Common myeloid progenitor, CD34-positive (primary cell): ENCODE measurements around the gene ERMARD.

Experiments used
- CTCF ChIA-PET: fragments of 350-600 bp; sonication (Branson Sonifier 250); formaldehyde crosslinking; loops from one replicate; lab custom pipeline; 2021; ENCODE audit warnings: antibody characterized with exemption; lab: Charles Lee
- POLR2A ChIA-PET: fragments of 350-600 bp; sonication (Branson Sonifier 250); formaldehyde crosslinking; loops from one replicate; lab custom pipeline; 2021; ENCODE audit warnings: antibody characterized with exemption; lab: Charles Lee
- DNase-seq, 3 donors: peaks; one replicate each; pipeline versions ENCODE4 v3.0.0 to v3.0.0-alpha.2; 2013
- H3K27ac ChIP-seq, 2 experiments: 1 replicate in 1 of 2; 2 replicates in 1 of 2; pipeline ENCODE4 v1.7.0; 2013; ENCODE audit warnings: inconsistent platforms in 2 of 2, low read length in 2 of 2, mild to moderate bottlenecking in 2 of 2, low read depth in 1 of 2, moderate library complexity in 1 of 2; ENCODE audit not compliant: severe bottlenecking in 2 of 2, insufficient read depth in 1 of 2, poor library complexity in 1 of 2
- H3K27me3 ChIP-seq, 5 experiments: replicated peaks in 2 of 5; 1 replicate in 3 of 5; 2 replicates in 2 of 5; pipeline versions ENCODE4 v1.6.1 to v1.7.0; 2013; ENCODE audit warnings: low read length in 4 of 5, mild to moderate bottlenecking in 2 of 5, moderate library complexity in 2 of 5, inconsistent platforms in 1 of 5; ENCODE audit not compliant: insufficient read depth in 5 of 5, control insufficient read depth in 4 of 5
- H3K36me3 ChIP-seq, 4 experiments: 1 replicate in 2 of 4; 2 replicates in 2 of 4; pipeline versions ENCODE4 v1.6.1 to v1.7.0; 2013; ENCODE audit warnings: low read length in 3 of 4, control low read depth in 1 of 4, mild to moderate bottlenecking in 1 of 4; ENCODE audit not compliant: control insufficient read depth in 4 of 4, insufficient read depth in 4 of 4
- H3K4me1 ChIP-seq, 4 experiments: 1 replicate in 3 of 4; 2 replicates in 1 of 4; pipeline versions ENCODE4 v1.6.1 to v1.7.1; 2013; ENCODE audit warnings: low read length in 3 of 4, mild to moderate bottlenecking in 3 of 4, control low read depth in 1 of 4, inconsistent platforms in 1 of 4, moderate library complexity in 1 of 4; ENCODE audit not compliant: control insufficient read depth in 4 of 4, insufficient read depth in 4 of 4; ENCODE audit errors: control extremely low read depth in 1 of 4
- H3K4me3 ChIP-seq, 7 experiments: 1 replicate in 4 of 7; 2 replicates in 3 of 7; pipeline versions ENCODE4 v1.5.1 to v1.7.0; 2013; ENCODE audit warnings: mild to moderate bottlenecking in 7 of 7, low read length in 6 of 7, moderate library complexity in 6 of 7, inconsistent platforms in 2 of 7, low read depth in 2 of 7, control low read depth in 1 of 7; ENCODE audit not compliant: insufficient read depth in 4 of 7, control insufficient read depth in 1 of 7; ENCODE audit errors: extremely low read depth in 1 of 7
- H3K9me3 ChIP-seq, 5 experiments: 1 replicate in 4 of 5; 2 replicates in 1 of 5; pipeline versions ENCODE4 v1.6.1 to v1.7.1; 2013; ENCODE audit warnings: low read length in 4 of 5, mild to moderate bottlenecking in 2 of 5, inconsistent platforms in 1 of 5, low read depth in 1 of 5, moderate library complexity in 1 of 5; ENCODE audit not compliant: control insufficient read depth in 4 of 5, insufficient read depth in 2 of 5; ENCODE audit errors: control extremely low read depth in 1 of 5
- WGBS: methylation state at CpG from one replicate; pipeline ENCODE4 v1.1.5; 2013; ENCODE audit not compliant: insufficient coverage; 5-methylcytosine and 5-hydroxymethylcytosine counted together

The ERMARD gene

GRCh38 chr6:169793408-169793807 lies 42.0 kb downstream of the ERMARD start:
- WGBS = 89% methylated on average over 8 of the region's 10 CpGs
- POLR2A ChIA-PET = no interaction called here

GRCh38 chr6:169794317-169795055 lies 43.1 kb downstream of the ERMARD start:
- no peak overlapping the region for H3K27ac ChIP-seq
- no peak for DNase-seq
- CTCF ChIA-PET = interaction anchor here (0.9 to 4.0 kb wide), 4 partner anchors 10 to 736 kb away, joined by 3 to 35 read pairs (median 4); no protein-coding TSS in a partner anchor
- peaks cover 0 to 15% (median 11%) of the 10 kb centered on the region in 4 experiments for H3K4me1 ChIP-seq
- WGBS = 93% methylated on average over 13 of the region's 13 CpGs
- H3K27me3 ChIP-seq = peaks cover 6 to 29% (median 20%) of the 10 kb centered on the region in 5 experiments
- no peak overlapping the region for H3K4me3 ChIP-seq
- POLR2A ChIA-PET = no interaction called here
- H3K36me3 ChIP-seq = no peaks in the 10 kb centered on the region
- H3K9me3 ChIP-seq = no peaks in the 10 kb centered on the region

More at GRCh38 chr6:169793408-169793807, 42.0 kb downstream of the ERMARD start:
- Histone ChIP-seq H3K4me3 (no peak overlapping the region), H3K27ac (no peak overlapping the region), H3K36me3 (no peaks in the 10 kb centered on the region), H3K27me3 (peaks cover 4 to 32% (median 21%) of the 10 kb centered on the region in 5 experiments), H3K4me1 (peaks cover 0 to 15% (median 11%) of the 10 kb centered on the region in 4 experiments), H3K9me3 (no peaks in the 10 kb centered on the region)
- CTCF ChIA-PET = interaction anchor here (1.2 to 4.0 kb wide), 3 partner anchors 11 to 737 kb away, joined by 3 to 35 read pairs (median 6); no protein-coding TSS in a partner anchor
- DNase-seq = no peak

- no peak for DNase-seq
- ChIA-PET CTCF (interaction anchor here (2.0 to 4.0 kb wide), 2 partner anchors 9 to 735 kb away, joined by 6 to 35 read pairs; no protein-coding TSS in a partner anchor), POLR2A (no interaction called here)
- peaks cover 4 to 29% (median 16%) of the 10 kb centered on the region in 5 experiments for H3K27me3 ChIP-seq
- no peak overlapping the region for H3K27ac ChIP-seq
- no peak overlapping the region for H3K4me3 ChIP-seq
- H3K36me3 ChIP-seq = no peaks in the 10 kb centered on the region
- 83% methylated on average over 1 of the region's 2 CpGs for WGBS
- H3K9me3 ChIP-seq = no peaks in the 10 kb centered on the region
- peaks cover 0 to 9% (median 6%) of the 10 kb centered on the region in 4 experiments for H3K4me1 ChIP-seq
Measured at GRCh38 chr6:169795196-169795595, 43.8 kb downstream of the ERMARD start.

- WGBS = 93% methylated on average over 8 of the region's 10 CpGs
- CTCF ChIA-PET = interaction anchor here (1.1 to 3.2 kb wide), 4 partner anchors 8 to 33 kb away, joined by 3 to 8 read pairs (median 6); no protein-coding TSS in a partner anchor
Measured at GRCh38 chr6:169798764-169799473, 47.5 kb downstream of the ERMARD start.

GRCh38 chr6:169799474-169799926 lies 48.1 kb downstream of the ERMARD start:
- no peak for DNase-seq
- H3K27ac ChIP-seq = no peak overlapping the region
- peaks cover 4 to 17% (median 13%) of the 10 kb centered on the region in 5 experiments for H3K27me3 ChIP-seq
- H3K4me1 ChIP-seq = peaks cover 0 to 9% (median 6%) of the 10 kb centered on the region in 4 experiments
- H3K4me3 ChIP-seq = no peak overlapping the region
- CTCF ChIA-PET = interaction anchor here (1.1 to 3.2 kb wide), 4 partner anchors 8 to 32 kb away, joined by 3 to 8 read pairs (median 6); no protein-coding TSS in a partner anchor
- POLR2A ChIA-PET = no interaction called here
- WGBS = 89% methylated on average over 4 of the region's 7 CpGs
- H3K36me3 ChIP-seq = no peaks in the 10 kb centered on the region
- H3K9me3 ChIP-seq = no peaks in the 10 kb centered on the region

More at GRCh38 chr6:169798764-169799473, 47.5 kb downstream of the ERMARD start:
- peaks cover 4 to 17% (median 13%) of the 10 kb centered on the region in 5 experiments for H3K27me3 ChIP-seq
- H3K36me3 ChIP-seq = no peaks in the 10 kb centered on the region
- peaks cover 0 to 9% (median 6%) of the 10 kb centered on the region in 4 experiments for H3K4me1 ChIP-seq
- DNase-seq = no peak
- no peaks in the 10 kb centered on the region for H3K9me3 ChIP-seq
- no peak overlapping the region for H3K27ac ChIP-seq
- POLR2A ChIA-PET = no interaction called here
- H3K4me3 ChIP-seq = no peak overlapping the region

GRCh38 chr6:169800116-169800667 lies 48.8 kb downstream of the ERMARD start:
- Histone ChIP-seq H3K36me3 (no peaks in the 10 kb centered on the region), H3K4me1 (peaks cover 0 to 9% (median 6%) of the 10 kb centered on the region in 4 experiments), H3K9me3 (no peaks in the 10 kb centered on the region), H3K27me3 (peaks cover 6 to 24% (median 14%) of the 10 kb centered on the region in 5 experiments), H3K27ac (no peak overlapping the region), H3K4me3 (no peak overlapping the region)
- POLR2A ChIA-PET = no interaction called here
- WGBS = 100% methylated on average over 7 of the region's 9 CpGs
- DNase-seq = no peak
- CTCF ChIA-PET = interaction anchor here (1.1 to 7.7 kb wide), 4 partner anchors 10 to 32 kb away, joined by 3 to 72 read pairs (median 6); no protein-coding TSS in a partner anchor
